Measurements from ENCODE around the gene NFYA. TPM values are rescaled to one million over a fixed set of nuclear protein-coding genes. Genes with fewer than 3 reads are reported as not detected.

Gene NFYA
- total RNA-seq, 1 donor from 2014 or later, result 27.8 TPM

DNA sequence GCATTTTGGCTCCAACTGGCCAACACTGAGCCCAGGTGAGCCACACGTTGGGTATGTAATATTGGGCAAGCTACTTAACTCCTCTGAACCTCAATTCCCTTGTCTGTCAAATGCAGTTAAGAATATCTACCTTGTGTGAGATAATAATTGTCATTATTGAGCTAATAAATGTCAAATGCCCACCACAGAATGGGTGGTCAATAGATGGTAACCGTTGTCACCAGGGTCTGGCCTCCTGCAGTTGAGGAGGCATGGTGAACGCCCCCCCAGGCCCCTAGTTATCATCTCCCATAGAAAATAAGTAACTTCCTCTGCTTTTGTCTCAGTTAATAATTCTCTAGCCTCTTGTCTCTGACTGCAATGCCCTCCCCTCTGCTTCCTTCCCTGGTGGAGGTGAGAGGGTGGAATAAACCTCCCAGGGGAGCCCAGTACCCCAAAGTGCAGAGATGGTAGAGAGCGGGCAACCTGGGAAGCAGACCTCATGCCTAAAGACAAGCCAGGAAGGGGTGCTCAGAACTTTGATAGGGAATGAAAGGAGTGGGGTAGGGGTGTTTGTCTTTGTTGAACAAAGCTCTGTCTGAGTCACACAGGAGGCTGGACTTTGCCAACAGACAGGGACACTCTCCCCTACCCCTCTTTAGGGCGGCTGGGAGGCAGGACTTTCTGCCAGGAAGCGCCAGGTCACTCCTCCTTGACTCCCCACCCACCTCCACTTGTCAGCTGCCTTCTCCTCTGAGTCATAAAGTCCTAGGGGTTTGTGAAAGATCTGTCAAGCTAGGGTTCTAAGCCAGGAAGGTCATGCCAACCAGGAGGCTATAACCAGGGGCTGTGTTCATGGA lies 32.5 kb upstream of the NFYA start:
- Histone ChIP-seq H4K20me1 (ENCODE audit: insufficient read depth, low read length) (no peaks in the 10 kb centered on the region), H2AFZ (ENCODE audit: low read depth, low read length) (peak overlapping the region; percentile 15), H3K79me2 (ENCODE audit: insufficient read depth, low read length) (no peaks in the 10 kb centered on the region), H3K4me3 (ENCODE audit: insufficient read depth, low read depth, low read length) (no peak overlapping the region), H3K9ac (ENCODE audit: low read length) (no peak overlapping the region), H3K4me2 (ENCODE audit: low read length) (no peak overlapping the region), H3K27me3 (ENCODE audit: insufficient read depth, low read length) (peaks cover 3% of the 10 kb centered on the region), H3K9me3 (ENCODE audit: insufficient read depth, low read depth, low read length) (no peaks in the 10 kb centered on the region), H3K27ac (ENCODE audit: low read depth, low read length) (no peak overlapping the region), H3K36me3 (ENCODE audit: insufficient read depth, low read length) (no peaks in the 10 kb centered on the region), H3K4me1 (ENCODE audit: insufficient read depth, low read length) (peaks cover 9% of the 10 kb centered on the region)
- DNase-seq (ENCODE audit: low read depth), result peak; percentile 7
- H3K27ac Mint-ChIP-seq (ENCODE audit: unreplicated experiment), result peak overlapping the region; percentile 86
- H3K27me3 Mint-ChIP-seq (ENCODE audit: low read depth, unreplicated experiment), result no peaks in the 10 kb centered on the region
- no peak for FAIRE-seq
- peaks cover 3% of the 10 kb centered on the region for H3K9me3 Mint-ChIP-seq (ENCODE audit: unreplicated experiment)
- H3K4me1 Mint-ChIP-seq (ENCODE audit: low read depth, unreplicated experiment), result peaks cover 19% of the 10 kb centered on the region
- no peak overlapping the region for H3K4me3 Mint-ChIP-seq (ENCODE audit: unreplicated experiment)
- H3K36me3 Mint-ChIP-seq (ENCODE audit: low read depth, unreplicated experiment), result no peaks in the 10 kb centered on the region
- TF ChIP-seq CTCF (IDR thresholded peaks at IDR 0.05; ENCODE audit: insufficient read depth, low read depth, low read length) (no peak), EZH2 (IDR thresholded peaks at IDR 0.05; ENCODE audit: insufficient read depth, low read length) (no peak)

DNA sequence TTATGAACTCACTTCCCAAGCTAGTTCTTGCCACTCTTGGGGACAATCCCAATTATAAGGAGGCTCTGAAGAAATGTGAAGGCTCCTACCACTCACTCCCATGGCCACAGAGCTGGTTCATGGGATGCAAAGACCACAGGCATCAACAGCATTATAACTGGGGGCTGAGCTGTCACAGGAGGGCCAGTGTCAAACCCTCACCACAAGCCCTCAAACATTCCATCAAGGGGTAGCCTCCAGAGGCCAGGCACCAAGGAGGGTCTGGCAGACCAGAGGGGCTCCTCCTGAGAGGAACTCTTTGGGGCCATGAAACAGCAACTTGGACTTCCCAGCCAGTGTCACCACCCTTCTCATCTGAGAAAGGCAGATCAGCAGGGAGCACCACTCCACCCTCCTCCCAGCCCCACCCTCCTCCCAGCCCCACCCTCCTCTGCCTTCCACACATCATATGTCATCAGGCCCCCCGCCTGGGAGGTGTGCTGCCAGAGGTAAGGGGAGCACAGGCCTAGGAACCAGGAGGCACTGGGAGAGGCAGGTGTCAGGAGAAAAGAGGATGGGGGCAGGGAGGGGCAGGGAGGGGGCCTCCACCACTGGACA lies 31.7 kb upstream of the NFYA start:
- FAIRE-seq (no peak), DNase-seq (ENCODE audit: low read depth) (no peak)
- H3K9me3 Mint-ChIP-seq (ENCODE audit: unreplicated experiment), result peaks cover 3% of the 10 kb centered on the region
- peaks cover 19% of the 10 kb centered on the region for H3K4me1 Mint-ChIP-seq (ENCODE audit: low read depth, unreplicated experiment)
- Histone ChIP-seq H4K20me1 (ENCODE audit: insufficient read depth, low read length) (no peaks in the 10 kb centered on the region), H2AFZ (ENCODE audit: low read depth, low read length) (no peak overlapping the region), H3K79me2 (ENCODE audit: insufficient read depth, low read length) (no peaks in the 10 kb centered on the region), H3K4me3 (ENCODE audit: insufficient read depth, low read depth, low read length) (no peak overlapping the region), H3K4me2 (ENCODE audit: low read length) (no peak overlapping the region), H3K36me3 (ENCODE audit: insufficient read depth, low read length) (no peaks in the 10 kb centered on the region), H3K9me3 (ENCODE audit: insufficient read depth, low read depth, low read length) (no peaks in the 10 kb centered on the region), H3K9ac (ENCODE audit: low read length) (no peak overlapping the region), H3K4me1 (ENCODE audit: insufficient read depth, low read length) (peaks cover 9% of the 10 kb centered on the region), H3K27me3 (ENCODE audit: insufficient read depth, low read length) (peaks cover 3% of the 10 kb centered on the region), H3K27ac (ENCODE audit: low read depth, low read length) (no peak overlapping the region)
- H3K27me3 Mint-ChIP-seq (ENCODE audit: low read depth, unreplicated experiment), result no peaks in the 10 kb centered on the region
- H3K36me3 Mint-ChIP-seq (ENCODE audit: low read depth, unreplicated experiment), result no peaks in the 10 kb centered on the region
- TF ChIP-seq CTCF (IDR thresholded peaks at IDR 0.05; ENCODE audit: insufficient read depth, low read depth, low read length) (no peak), EZH2 (IDR thresholded peaks at IDR 0.05; ENCODE audit: insufficient read depth, low read length) (no peak)
- H3K27ac Mint-ChIP-seq (ENCODE audit: unreplicated experiment), result peak overlapping the region; percentile 86
- no peak overlapping the region for H3K4me3 Mint-ChIP-seq (ENCODE audit: unreplicated experiment)

All from astrocyte (in vitro differentiated cells and primary cell).